Measurements from ENCODE around the gene WDPCP.

GRCh38 chr2:63503818-63504217 lies 84.5 kb downstream of the WDPCP start:
- TF ChIP-seq CTCF (IDR thresholded peaks at IDR 0.05) (no peak), ZFX (IDR thresholded peaks at IDR 0.05; ENCODE audit: borderline replicate concordance) (no peak)

Measured in 22Rv1 (cell line).